ENCODE data around the gene SPNS1. TPM values are rescaled to one million over a fixed set of nuclear protein-coding genes. Genes with fewer than 3 reads are reported as not detected.

Gene SPNS1
- 23.2 and 26.7 TPM in 2 replicates for total RNA-seq

GRCh38 chr16:28974437-28975157, at the start of gene SPNS1:
SPNS1 (plus strand) TSS chr16:28974778; CDS start chr16:28975152, 374 bp downstream.

GRCh38 chr16:28931801-28932225, 42.8 kb upstream of the SPNS1 start, which contains the start of gene CD19:
CD19 (plus strand) TSS chr16:28931971; CDS start chr16:28932001, 30 bp downstream.

GRCh38 chr16:28950648-28951409, 23.7 kb upstream of the SPNS1 start, which contains the start of gene NFATC2IP:
NFATC2IP (plus strand) TSS chr16:28950937; CDS start chr16:28951012, 75 bp downstream.

GRCh38 chr16:28984619-28985135, 10.1 kb downstream of the SPNS1 start, which contains the start of gene LAT:
LAT (plus strand) TSS chr16:28985052; CDS start chr16:28985418, 366 bp downstream.

Other genes starting within 250 kb of the SPNS1 start
- gene NPIPB9, start 223.0 kb upstream of the SPNS1 start, total RNA-seq, result 1.2 TPM in 1 of 2 replicates, not detected in the other
- 35.7 and 41.6 TPM in 2 replicates for gene ATXN2L, start 151.8 kb upstream of the SPNS1 start, total RNA-seq
- gene TUFM, start 128.4 kb upstream of the SPNS1 start, total RNA-seq, result 135 and 157 TPM in 2 replicates
- 5.1 TPM in 2 replicates for gene SH2B1, start 110.9 kb upstream of the SPNS1 start, total RNA-seq
- under 0.01 TPM in 1 of 2 replicates, not detected in the other for gene ATP2A1, start 96.3 kb upstream of the SPNS1 start, total RNA-seq
- 18.3 and 24.3 TPM in 2 replicates for gene RABEP2, start 49.5 kb upstream of the SPNS1 start, total RNA-seq
- gene CD19, start 42.8 kb upstream of the SPNS1 start, total RNA-seq, result not detected in 2 replicates
- 15.1 and 24.8 TPM in 2 replicates for gene NFATC2IP, start 23.8 kb upstream of the SPNS1 start, total RNA-seq
- 0.48 and 0.85 TPM in 2 replicates for gene LAT, start 10.3 kb downstream of the SPNS1 start, total RNA-seq

Data from tracheal epithelial cell (primary cell).